H1 (cell line): ENCODE measurements around the gene COL12A1. TPM values are rescaled to one million over a fixed set of nuclear protein-coding genes. Genes with fewer than 3 reads are reported as not detected.

Experiments used
- CTCF ChIA-PET: fragments of 300-600 bp; sonication (Branson Sonifier 250); formaldehyde crosslinking; loops from one replicate; lab custom pipeline; 2021; ENCODE audit not compliant: partially characterized antibody; lab: Charles Lee
- POLR2A ChIA-PET: fragments of 300-600 bp; sonication (Branson Sonifier 250); formaldehyde crosslinking; loops from one replicate; lab custom pipeline; 2021; ENCODE audit warnings: inconsistent platforms; ENCODE audit not compliant: partially characterized antibody; lab: Charles Lee
- DNase-seq, 2 experiments: peaks; one replicate each; pipeline versions ENCODE4 v3.0.0 to v3.0.0-alpha.2; 2010 to 2022; ENCODE audit warnings: low spot score in 2 of 2, low read depth in 1 of 2, mixed read lengths in 1 of 2
- FAIRE-seq: peaks from 2 replicates; lab custom pipeline; 2011; peaks lifted over from hg19 to GRCh38; lab: Jason Lieb, UNC
- H2AFZ ChIP-seq: 2 replicates; pipeline ENCODE4 v1.8.1; 2012; ENCODE audit warnings: low read length, inconsistent platforms
- H2AK5ac ChIP-seq: 2 replicates; pipeline ENCODE4 v1.6.1; 2013; ENCODE audit warnings: low read depth, low read length
- H2BK120ac ChIP-seq: replicated peaks from 2 replicates; pipeline ENCODE3; 2013; ENCODE audit warnings: low read depth, low read length, inconsistent platforms
- H2BK12ac ChIP-seq: 2 replicates; pipeline ENCODE4 v1.6.1; 2013; ENCODE audit warnings: low read depth, low read length
- H2BK15ac ChIP-seq: 2 replicates; pipeline ENCODE4 v1.6.1; 2013; ENCODE audit warnings: low read length
- H2BK20ac ChIP-seq: 2 replicates; pipeline ENCODE4 v1.6.1; 2013; ENCODE audit warnings: low read length
- H2BK5ac ChIP-seq: 2 replicates; pipeline ENCODE4 v1.6.1; 2013; ENCODE audit warnings: low read depth, low read length
- H3K14ac ChIP-seq: 2 replicates; pipeline ENCODE4 v1.6.1; 2013; ENCODE audit warnings: inconsistent platforms; ENCODE audit not compliant: insufficient read length
- H3K18ac ChIP-seq: 2 replicates; pipeline ENCODE4 v1.6.1; 2013; ENCODE audit warnings: low read length; ENCODE audit errors: extremely low read depth
- H3K23ac ChIP-seq: 2 replicates; pipeline ENCODE4 v1.6.1; 2013; ENCODE audit warnings: inconsistent platforms; ENCODE audit not compliant: insufficient read length
- H3K23me2 ChIP-seq: 2 replicates; pipeline ENCODE4 v1.6.1; 2013; ENCODE audit warnings: low read depth, low read length
- H3K27ac ChIP-seq: 2 replicates; pipeline ENCODE4 v1.6.1; 2011; ENCODE audit warnings: low read depth, low read length, inconsistent platforms
- H3K27me3 ChIP-seq, 4 experiments: replicated peaks in 1 of 4; 1 replicate in 1 of 4; 2 replicates in 3 of 4; pipeline versions ENCODE4 v1.6.1 to v1.8.1; 2011 to 2013; ENCODE audit warnings: low read length in 3 of 4, mild to moderate bottlenecking in 3 of 4, inconsistent platforms in 2 of 4, mixed read lengths in 2 of 4, moderate library complexity in 1 of 4; ENCODE audit not compliant: control insufficient read depth in 3 of 4, insufficient read depth in 3 of 4; ENCODE audit errors: extremely low read depth in 1 of 4
- H3K36me3 ChIP-seq, 4 experiments: 2 replicates each; pipeline versions ENCODE4 v1.6.1 to v1.8.1; 2011 to 2013; ENCODE audit warnings: mild to moderate bottlenecking in 4 of 4, low read length in 3 of 4, moderate library complexity in 2 of 4, control low read depth in 1 of 4, inconsistent platforms in 1 of 4; ENCODE audit not compliant: insufficient read depth in 4 of 4, control insufficient read depth in 2 of 4
- H3K4ac ChIP-seq: replicated peaks from 2 replicates; pipeline ENCODE3; 2013; ENCODE audit warnings: low read length, low read depth, mixed read lengths, inconsistent platforms; ENCODE audit not compliant: insufficient read length
- H3K4me1 ChIP-seq, 4 experiments: replicated peaks in 1 of 4; 1 replicate in 1 of 4; 2 replicates in 3 of 4; pipeline versions ENCODE4 v1.6.1 to v1.8.1; 2011 to 2013; ENCODE audit warnings: low read length in 3 of 4, inconsistent platforms in 2 of 4, mixed read lengths in 1 of 4; ENCODE audit not compliant: insufficient read depth in 4 of 4, control insufficient read depth in 3 of 4
- H3K4me2 ChIP-seq, 2 experiments: 2 replicates each; pipeline versions ENCODE4 v1.6.1 to v1.8.1; 2011 to 2013; ENCODE audit warnings: low read depth in 2 of 2, low read length in 2 of 2, control low read depth in 1 of 2, inconsistent platforms in 1 of 2, mild to moderate bottlenecking in 1 of 2; ENCODE audit not compliant: insufficient read depth in 1 of 2
- H3K4me3 ChIP-seq, 4 experiments: fragments of 200-600, 300-600 bp in 1 of 4; sonication (generic), shearing (Covaris generic), sonication (Bioruptor Twin) in 1 of 4; 2 replicates each; pipeline versions ENCODE4 v1.5.1 to v1.8.1; 2011 to 2016; ENCODE audit warnings: low read length in 4 of 4, low read depth in 3 of 4, control low read depth in 2 of 4, inconsistent platforms in 2 of 4, mild to moderate bottlenecking in 2 of 4, mixed read lengths in 1 of 4, moderate library complexity in 1 of 4; ENCODE audit not compliant: insufficient read depth in 2 of 4; ENCODE audit errors: extremely low read depth in 1 of 4
- H3K56ac ChIP-seq: replicated peaks from 2 replicates; pipeline ENCODE3; 2013; ENCODE audit warnings: low read depth, mild to moderate bottlenecking, mixed read lengths, low read length, inconsistent platforms; ENCODE audit not compliant: insufficient read length
- H3K79me1 ChIP-seq: 2 replicates; pipeline ENCODE4 v1.6.1; 2013; ENCODE audit warnings: low read depth, low read length, control low read depth
- H3K79me2 ChIP-seq, 2 experiments: 2 replicates each; pipeline versions ENCODE4 v1.6.1 to v1.8.1; 2012 to 2013; ENCODE audit warnings: low read length in 2 of 2, mild to moderate bottlenecking in 2 of 2, inconsistent platforms in 1 of 2; ENCODE audit not compliant: insufficient read depth in 2 of 2, control insufficient read depth in 1 of 2
- H3K9ac ChIP-seq, 4 experiments: replicated peaks in 1 of 4; 1 replicate in 1 of 4; 2 replicates in 3 of 4; pipeline versions ENCODE4 v1.6.1 to v1.8.1; 2011 to 2013; ENCODE audit warnings: low read depth in 3 of 4, low read length in 3 of 4, control low read depth in 2 of 4, mild to moderate bottlenecking in 2 of 4, moderate library complexity in 2 of 4, inconsistent platforms in 1 of 4; ENCODE audit errors: extremely low read depth in 1 of 4
- H3K9me3 ChIP-seq, 2 experiments: 2 replicates each; pipeline versions ENCODE4 v1.6.1 to v1.8.1; 2012 to 2013; ENCODE audit warnings: mild to moderate bottlenecking in 2 of 2, moderate library complexity in 2 of 2, control low read depth in 1 of 2, inconsistent platforms in 1 of 2, low read depth in 1 of 2, low read length in 1 of 2, mixed read lengths in 1 of 2; ENCODE audit not compliant: insufficient read depth in 2 of 2
- H4K20me1 ChIP-seq, 2 experiments: replicated peaks in 1 of 2; 2 replicates each; pipeline versions ENCODE3 to v1.8.1; 2011 to 2013; ENCODE audit warnings: inconsistent platforms in 2 of 2, low read length in 2 of 2, mild to moderate bottlenecking in 1 of 2; ENCODE audit not compliant: insufficient read depth in 2 of 2, control insufficient read depth in 1 of 2
- H4K5ac ChIP-seq: 2 replicates; pipeline ENCODE4 v1.6.1; 2013; ENCODE audit warnings: low read length, low read depth, mixed read lengths, inconsistent platforms; ENCODE audit not compliant: insufficient read length
- H4K8ac ChIP-seq: 2 replicates; pipeline ENCODE4 v1.8.0; 2013; ENCODE audit warnings: mild to moderate bottlenecking, moderate library complexity, low read length, inconsistent platforms; ENCODE audit not compliant: insufficient read depth; ENCODE audit errors: extremely low read depth
- H4K91ac ChIP-seq: replicated peaks from 2 replicates; pipeline ENCODE3; 2013; ENCODE audit warnings: low read length, mixed read lengths, inconsistent platforms; ENCODE audit not compliant: insufficient read length
- CTCF ChIP-seq, 3 experiments: IDR thresholded peaks; 1 replicate in 2 of 3; 2 replicates in 1 of 3; pipeline versions ENCODE4 v1.5.1 to v1.6.1; 2011; ENCODE audit warnings: low read length in 3 of 3, mild to moderate bottlenecking in 3 of 3, inconsistent platforms in 2 of 3, low read depth in 1 of 3, moderate library complexity in 1 of 3; ENCODE audit not compliant: insufficient read depth in 1 of 3; ENCODE audit errors: control extremely low read depth in 1 of 3
- EP300 ChIP-seq, 2 experiments: IDR thresholded peaks; 1 replicate in 1 of 2; 2 replicates in 1 of 2; pipeline ENCODE4 v1.6.1; 2011 to 2012; ENCODE audit warnings: low read depth in 2 of 2, low read length in 2 of 2, mild to moderate bottlenecking in 2 of 2, borderline replicate concordance in 1 of 2, inconsistent platforms in 1 of 2, moderate library complexity in 1 of 2
- TCF12 ChIP-seq: IDR thresholded peaks from 2 replicates; pipeline ENCODE4 v1.6.1; 2011; ENCODE audit warnings: low read depth, mild to moderate bottlenecking, low read length
- WGBS, 2 experiments: shearing (Covaris generic) in 1 of 2; methylation state at CpG; one replicate each; pipeline versions ENCODE4 v1.1.6 to v1.1.7; 2013 to 2015; ENCODE audit warnings: low lambda C conversion rate in 2 of 2, mixed read lengths in 2 of 2, inconsistent platforms in 1 of 2, low coverage in 1 of 2, missing lambda C conversion rate in 1 of 2; ENCODE audit not compliant: insufficient replicate concordance in 2 of 2, insufficient coverage in 1 of 2, insufficient read length in 1 of 2; ENCODE audit errors: extremely low coverage in 1 of 2, missing lambda C conversion rate in 1 of 2; 5-methylcytosine and 5-hydroxymethylcytosine counted together
- polyA plus RNA-seq, 7 experiments: library from polyadenylated mRNA; depleted of rRNA in 3 of 7; stranded (reverse) in 5 of 7; unstranded in 2 of 7; fragments of >200 nt in 5 of 7; fragments of 200-250 nt in 2 of 7; gene quantifications; 1 replicate in 5 of 7; 2 replicates in 1 of 7; 4 replicates in 1 of 7; pipeline versions ENCODE4 v1.2.1 to v1.2.3, GENCODE V29; 2011 to 2013; ENCODE audit warnings: missing spikeins in 2 of 7, mixed read lengths in 2 of 7
- total RNA-seq: library from RNA; stranded (reverse); fragmentation: NEBNext Ultra II Directional; extraction: Animal tissue kit (Norgen Biotek cat#: 25700); gene quantifications from 2 replicates; pipeline ENCODE4 v1.2.1, GENCODE V29; 2021

The COL12A1 gene
- total and polyA plus RNA-seq, 2 of the 8 experiments (the other 6 are each of a cell fraction or from before 2014, with no cell fraction given), result 1.4 to 4.7 TPM

GRCh38 chr6:75126518-75126917 lies 79.3 kb downstream of the COL12A1 start:
- Histone ChIP-seq H3K56ac (no peak overlapping the region), H3K4me2 (no peak overlapping the region), H2BK5ac (no peak overlapping the region), H2BK120ac (no peak overlapping the region), H3K18ac (no peak overlapping the region), H2BK12ac (no peak overlapping the region), H3K9me3 (no peaks in the 10 kb centered on the region), H2AK5ac (no peak overlapping the region), H4K5ac (no peak overlapping the region), H3K79me1 (no peaks in the 10 kb centered on the region), H3K9ac (no peak overlapping the region), H3K23ac (no peak overlapping the region), H4K91ac (no peak overlapping the region), H3K27ac (no peak overlapping the region), H3K79me2 (no peaks in the 10 kb centered on the region), H2BK20ac (no peak overlapping the region), H2BK15ac (no peak overlapping the region), H3K4me1 (no peaks in the 10 kb centered on the region), H3K4ac (no peak overlapping the region), H3K14ac (no peak overlapping the region), H3K23me2 (no peaks in the 10 kb centered on the region), H4K20me1 (no peaks in the 10 kb centered on the region), H4K8ac (no peak overlapping the region), H2AFZ (no peak overlapping the region), H3K4me3 (no peak overlapping the region), H3K36me3 (no peaks in the 10 kb centered on the region), H3K27me3 (no peaks in the 10 kb centered on the region)
- ChIA-PET CTCF (no interaction called here), POLR2A (no interaction called here)
- FAIRE-seq, result no peak
- DNase-seq, result no peak
- WGBS, 2 experiments, result 80% methylated on average over 2 of the region's 2 CpGs; no CpG with 5 or more reads in 1 of the 2 experiments
- TF ChIP-seq EP300 (IDR thresholded peaks at IDR 0.05; ENCODE audit: borderline replicate concordance in 1 of 2, low read depth in 2 of 2, low read length in 2 of 2) (no peak), TCF12 (no peak), CTCF (IDR thresholded peaks at IDR 0.05; ENCODE audit: control extremely low read depth in 1 of 3, insufficient read depth in 1 of 3, low read depth in 1 of 3, low read length in 3 of 3) (no peak)
